Activated T-cell treated with anti-CD3 and anti-CD28 coated beads, Interleukin-2, amount 50 U/mL, for 4 hours (primary cell): ENCODE data around the gene MYL6. TPM values are rescaled to one million over a fixed set of nuclear protein-coding genes. Genes with fewer than 3 reads are reported as not detected.
"Not testable (repeated sequence)": the region's sequence is repeated elsewhere in the genome, so short reads cannot be mapped to it uniquely, and the experiment has no call there.

Experiments
- ATAC-seq, 2 donors: fragments of 200-7000 bp; cut with Tn5 transposase; one replicate each; pipeline ENCODE4 v1.10.0; 2021
- DNase-seq: peaks from one replicate; pipeline ENCODE4 v3.0.0-alpha.2; 2020
- H3K27me3 Mint-ChIP-seq: one replicate; pipeline ENCODE4 v1.8.0; 2021; ENCODE audit warnings: low read depth, mixed read lengths
- H3K36me3 Mint-ChIP-seq: one replicate; pipeline ENCODE4 v1.8.0; 2022; ENCODE audit warnings: mixed read lengths; ENCODE audit not compliant: insufficient read depth
- H3K4me1 Mint-ChIP-seq: one replicate; pipeline ENCODE4 v1.8.0; 2021; ENCODE audit warnings: low read depth, mixed read lengths
- H3K4me3 Mint-ChIP-seq: one replicate; pipeline ENCODE4 v1.8.0; 2021; ENCODE audit warnings: mild to moderate bottlenecking, moderate library complexity, mixed read lengths
- H3K9me3 Mint-ChIP-seq: one replicate; pipeline ENCODE4 v1.8.0; 2021; ENCODE audit warnings: mixed read lengths
- total RNA-seq, 3 donors: library from RNA; stranded (reverse); gene quantifications; one replicate each; pipeline ENCODE4 v1.2.1, GENCODE V29; 2021

The MYL6 gene
- total RNA-seq, 3 donors from 2014 or later = 684 to 725 (median 686) TPM

GRCh38 chr12:56145217-56145616 is 12.9 kb upstream of the MYL6 start:
- ATAC-seq (no peak), DNase-seq (no peak)
- Mint-ChIP-seq H3K4me1 (peaks cover 31% of the 10 kb centered on the region), H3K4me3 (no peak overlapping the region), H3K36me3 (peaks cover 36% of the 10 kb centered on the region), H3K27me3 (no peaks in the 10 kb centered on the region), H3K9me3 (no peaks in the 10 kb centered on the region)

GRCh38 chr12:56146492-56147460 is 11.4 kb upstream of the MYL6 start:
- Mint-ChIP-seq H3K27me3 (no peaks in the 10 kb centered on the region), H3K4me3 (no peak overlapping the region), H3K4me1 (peaks cover 36% of the 10 kb centered on the region), H3K36me3 (peaks cover 26% of the 10 kb centered on the region), H3K9me3 (no peaks in the 10 kb centered on the region)
- ATAC-seq = no peak
- no peak for DNase-seq

- peak overlapping the region; percentile 85 for H3K4me3 Mint-ChIP-seq
- H3K9me3 Mint-ChIP-seq = no peaks in the 10 kb centered on the region
- H3K4me1 Mint-ChIP-seq = peaks cover 27% of the 10 kb centered on the region
- no peak for ATAC-seq
- DNase-seq = no peak
- H3K27me3 Mint-ChIP-seq = no peaks in the 10 kb centered on the region
- H3K36me3 Mint-ChIP-seq = peaks cover under 1% of the 10 kb centered on the region
Measured at GRCh38 chr12:56150563-56150962, 7.6 kb upstream of the MYL6 start.

GRCh38 chr12:56151672-56152131 is 6.5 kb upstream of the MYL6 start:
- Mint-ChIP-seq H3K9me3 (no peaks in the 10 kb centered on the region), H3K36me3 (peaks cover 2% of the 10 kb centered on the region), H3K4me1 (peaks cover 27% of the 10 kb centered on the region), H3K27me3 (no peaks in the 10 kb centered on the region), H3K4me3 (peak overlapping the region; percentile 85)
- ATAC-seq (peak; percentile 71 to 72), DNase-seq (peak; percentile 58)

- DNase-seq (peak; percentile 90), ATAC-seq (peak; percentile 94)
- Mint-ChIP-seq H3K4me3 (peak within 1 kb of the TSS; percentile 85), H3K9me3 (no peaks in the 10 kb centered on the region), H3K36me3 (peaks cover 2% of the 10 kb centered on the region), H3K4me1 (peaks cover 28% of the 10 kb centered on the region), H3K27me3 (no peaks in the 10 kb centered on the region)
Measured at GRCh38 chr12:56152132-56152755, 5.9 kb upstream of the MYL6 start, which contains the start of gene MYL6B. Gene MYL6B (plus strand): TSS chr12:56152587. CDS start chr12:56153919, 1,332 bp downstream.

- Mint-ChIP-seq H3K27me3 (no peaks in the 10 kb centered on the region), H3K36me3 (peaks cover 2% of the 10 kb centered on the region), H3K9me3 (no peaks in the 10 kb centered on the region), H3K4me1 (peaks cover 33% of the 10 kb centered on the region), H3K4me3 (peak overlapping the region; percentile 85)
- no peak for DNase-seq
- no peak for ATAC-seq
Measured at GRCh38 chr12:56152756-56153677, 5.1 kb upstream of the MYL6 start.

- peak overlapping the region; percentile 85 for H3K4me3 Mint-ChIP-seq
- H3K36me3 Mint-ChIP-seq = peaks cover 2% of the 10 kb centered on the region
- ATAC-seq (no peak), DNase-seq (no peak)
- H3K9me3 Mint-ChIP-seq = no peaks in the 10 kb centered on the region
- peaks cover 33% of the 10 kb centered on the region for H3K4me1 Mint-ChIP-seq
- no peaks in the 10 kb centered on the region for H3K27me3 Mint-ChIP-seq
Measured at GRCh38 chr12:56153678-56154065, 4.5 kb upstream of the MYL6 start.

- ATAC-seq (no peak), DNase-seq (no peak)
- Mint-ChIP-seq H3K9me3 (no peaks in the 10 kb centered on the region), H3K36me3 (peaks cover 7% of the 10 kb centered on the region), H3K27me3 (no peaks in the 10 kb centered on the region), H3K4me3 (no peak overlapping the region), H3K4me1 (peaks cover 37% of the 10 kb centered on the region)
Measured at GRCh38 chr12:56154246-56154771, 3.9 kb upstream of the MYL6 start.

- ATAC-seq (no peak), DNase-seq (no peak)
- H3K9me3 Mint-ChIP-seq = no peaks in the 10 kb centered on the region
- no peak overlapping the region for H3K4me3 Mint-ChIP-seq
- no peaks in the 10 kb centered on the region for H3K27me3 Mint-ChIP-seq
- peaks cover 41% of the 10 kb centered on the region for H3K4me1 Mint-ChIP-seq
- H3K36me3 Mint-ChIP-seq = peaks cover 10% of the 10 kb centered on the region
Measured at GRCh38 chr12:56154818-56155217, 3.3 kb upstream of the MYL6 start.

GRCh38 chr12:56155256-56155845 is 2.8 kb upstream of the MYL6 start:
- Mint-ChIP-seq H3K36me3 (peaks cover 15% of the 10 kb centered on the region), H3K4me1 (peaks cover 43% of the 10 kb centered on the region), H3K9me3 (no peaks in the 10 kb centered on the region), H3K4me3 (peak overlapping the region; percentile 27), H3K27me3 (no peaks in the 10 kb centered on the region)
- no peak for DNase-seq
- no peak for ATAC-seq

GRCh38 chr12:56156464-56157200 is 1.5 kb upstream of the MYL6 start:
- H3K36me3 Mint-ChIP-seq = peaks cover 24% of the 10 kb centered on the region
- peaks cover 44% of the 10 kb centered on the region for H3K4me1 Mint-ChIP-seq
- DNase-seq, ATAC-seq, H3K9me3 Mint-ChIP-seq, H3K27me3 Mint-ChIP-seq: not testable (repeated sequence)
- H3K4me3 Mint-ChIP-seq = peak overlapping the region; percentile 95

GRCh38 chr12:56157201-56158028 is 744 bp upstream of the MYL6 start:
- Mint-ChIP-seq H3K27me3 (no peaks in the 10 kb centered on the region), H3K36me3 (peaks cover 25% of the 10 kb centered on the region), H3K4me3 (peak overlapping the region; percentile 95), H3K9me3 (no peaks in the 10 kb centered on the region), H3K4me1 (peaks cover 42% of the 10 kb centered on the region)
- ATAC-seq = peak; percentile 41 to 47
- peak; percentile 33 for DNase-seq
